Fibroblast of mammary gland (primary cell): ENCODE data around the gene CACNA2D1.

Experiments used
- DNase-seq: peaks from one replicate; pipeline ENCODE4 v3.0.0-alpha.2; 2010; ENCODE audit warnings: low read depth
- H3K4me3 ChIP-seq: 2 replicates; pipeline ENCODE4 v1.5.1; 2011; ENCODE audit warnings: low read depth, mild to moderate bottlenecking, low read length, moderate library complexity; ENCODE audit not compliant: control insufficient read depth
- TF ChIP-seq, protein P1 (sequence below): conservative IDR thresholded peaks from 2 replicates; pipeline ENCODE4 v1.5.1; 2011; ENCODE audit warnings: low read depth, low read length, inconsistent platforms; ENCODE audit not compliant: control insufficient read depth, insufficient read depth

Gene CACNA2D1

DNA sequence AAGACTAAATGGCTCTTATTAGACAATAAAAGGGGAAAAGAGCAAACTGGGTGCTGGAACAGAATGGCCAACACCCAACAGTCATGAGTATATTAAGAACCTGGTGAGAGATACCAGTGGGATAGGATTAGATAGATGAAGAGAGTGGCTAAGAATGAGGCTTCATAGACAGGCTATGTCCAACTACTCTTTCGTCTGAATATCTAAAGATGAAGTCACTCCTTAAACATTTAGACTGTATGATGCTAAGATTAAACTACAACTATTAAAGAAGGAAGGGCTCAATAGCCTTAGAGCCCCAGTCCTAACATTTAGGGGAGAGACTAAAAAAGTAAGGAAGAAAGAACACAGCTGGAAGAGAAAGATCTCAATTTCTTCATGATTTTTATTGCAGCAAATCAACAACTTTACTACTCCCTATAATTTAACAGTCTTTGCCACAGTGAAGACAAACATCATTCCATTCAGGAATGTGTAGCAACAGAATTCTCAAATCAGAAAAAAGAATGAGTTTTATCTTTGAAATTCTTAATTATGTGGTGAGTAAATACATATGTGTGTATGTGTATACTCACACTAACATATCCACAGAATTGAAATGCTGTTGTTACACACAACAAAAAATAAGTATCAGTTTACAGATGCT lies 45.6 kb downstream of the CACNA2D1 start:
- TF ChIP-seq, protein P1, sequence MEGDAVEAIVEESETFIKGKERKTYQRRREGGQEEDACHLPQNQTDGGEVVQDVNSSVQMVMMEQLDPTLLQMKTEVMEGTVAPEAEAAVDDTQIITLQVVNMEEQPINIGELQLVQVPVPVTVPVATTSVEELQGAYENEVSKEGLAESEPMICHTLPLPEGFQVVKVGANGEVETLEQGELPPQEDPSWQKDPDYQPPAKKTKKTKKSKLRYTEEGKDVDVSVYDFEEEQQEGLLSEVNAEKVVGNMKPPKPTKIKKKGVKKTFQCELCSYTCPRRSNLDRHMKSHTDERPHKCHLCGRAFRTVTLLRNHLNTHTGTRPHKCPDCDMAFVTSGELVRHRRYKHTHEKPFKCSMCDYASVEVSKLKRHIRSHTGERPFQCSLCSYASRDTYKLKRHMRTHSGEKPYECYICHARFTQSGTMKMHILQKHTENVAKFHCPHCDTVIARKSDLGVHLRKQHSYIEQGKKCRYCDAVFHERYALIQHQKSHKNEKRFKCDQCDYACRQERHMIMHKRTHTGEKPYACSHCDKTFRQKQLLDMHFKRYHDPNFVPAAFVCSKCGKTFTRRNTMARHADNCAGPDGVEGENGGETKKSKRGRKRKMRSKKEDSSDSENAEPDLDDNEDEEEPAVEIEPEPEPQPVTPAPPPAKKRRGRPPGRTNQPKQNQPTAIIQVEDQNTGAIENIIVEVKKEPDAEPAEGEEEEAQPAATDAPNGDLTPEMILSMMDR, result no peak
- no peak for DNase-seq
- no peak overlapping the region for H3K4me3 ChIP-seq

DNA sequence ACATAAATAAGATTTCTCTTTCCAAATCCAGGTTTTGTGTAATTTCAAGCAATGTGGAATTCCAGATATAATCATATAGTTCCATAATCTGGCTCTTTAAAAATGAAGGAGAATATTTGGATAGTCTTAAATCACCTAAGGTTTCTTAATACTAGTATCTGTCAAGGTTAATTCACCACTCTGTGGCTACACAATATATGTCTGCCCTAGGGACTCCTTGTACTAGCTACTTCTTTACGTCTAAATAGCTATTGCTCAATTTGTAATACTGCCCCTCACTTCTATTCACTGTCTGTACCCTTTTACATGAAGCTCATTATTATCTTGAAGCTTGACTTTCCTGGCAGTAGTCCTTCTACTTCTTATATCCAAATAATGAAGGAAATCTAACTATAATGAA lies 47.2 kb downstream of the CACNA2D1 start:
- no peak overlapping the region for H3K4me3 ChIP-seq
- no peak for DNase-seq
- TF ChIP-seq, protein P1, result no peak

DNA sequence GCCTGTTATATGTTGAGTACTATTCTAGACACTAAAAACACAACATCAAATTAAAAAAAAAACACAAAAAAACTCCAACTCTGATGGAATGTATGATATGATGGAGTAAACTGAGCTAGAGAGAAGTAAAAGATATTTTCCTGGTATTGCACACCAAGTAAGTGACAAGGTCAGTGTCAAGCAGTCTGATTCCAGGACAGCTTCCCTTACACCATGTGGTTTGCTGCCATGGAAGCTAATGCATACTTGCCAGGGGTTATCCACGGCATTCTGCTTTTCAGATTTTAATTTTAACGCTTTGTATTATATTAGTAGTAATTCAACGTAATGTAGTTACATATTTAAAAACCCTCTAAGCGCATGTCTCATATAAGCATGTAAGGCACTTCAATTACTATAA lies 48.4 kb downstream of the CACNA2D1 start:
- no peak overlapping the region for H3K4me3 ChIP-seq
- no peak for DNase-seq
- TF ChIP-seq, protein P1, result no peak

DNA sequence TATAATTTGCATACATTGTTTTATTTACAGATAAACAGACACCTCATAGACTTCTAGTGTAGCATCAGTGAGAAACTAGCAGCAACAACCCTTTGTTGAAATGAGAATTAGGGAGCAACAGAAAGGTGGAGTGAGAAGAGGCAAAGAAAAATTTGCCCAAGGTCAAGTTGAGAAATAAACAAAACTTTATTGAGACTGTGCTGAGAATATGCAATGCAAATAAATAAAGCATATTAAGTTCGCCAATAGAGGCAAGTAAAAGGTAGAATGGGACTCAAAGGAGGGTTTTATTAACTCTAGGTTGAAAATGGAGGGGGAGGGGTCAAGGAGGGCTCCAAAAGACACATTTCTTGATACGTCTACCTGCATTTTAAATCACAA lies 49.7 kb downstream of the CACNA2D1 start:
- no peak for DNase-seq
- no peak overlapping the region for H3K4me3 ChIP-seq

DNA sequence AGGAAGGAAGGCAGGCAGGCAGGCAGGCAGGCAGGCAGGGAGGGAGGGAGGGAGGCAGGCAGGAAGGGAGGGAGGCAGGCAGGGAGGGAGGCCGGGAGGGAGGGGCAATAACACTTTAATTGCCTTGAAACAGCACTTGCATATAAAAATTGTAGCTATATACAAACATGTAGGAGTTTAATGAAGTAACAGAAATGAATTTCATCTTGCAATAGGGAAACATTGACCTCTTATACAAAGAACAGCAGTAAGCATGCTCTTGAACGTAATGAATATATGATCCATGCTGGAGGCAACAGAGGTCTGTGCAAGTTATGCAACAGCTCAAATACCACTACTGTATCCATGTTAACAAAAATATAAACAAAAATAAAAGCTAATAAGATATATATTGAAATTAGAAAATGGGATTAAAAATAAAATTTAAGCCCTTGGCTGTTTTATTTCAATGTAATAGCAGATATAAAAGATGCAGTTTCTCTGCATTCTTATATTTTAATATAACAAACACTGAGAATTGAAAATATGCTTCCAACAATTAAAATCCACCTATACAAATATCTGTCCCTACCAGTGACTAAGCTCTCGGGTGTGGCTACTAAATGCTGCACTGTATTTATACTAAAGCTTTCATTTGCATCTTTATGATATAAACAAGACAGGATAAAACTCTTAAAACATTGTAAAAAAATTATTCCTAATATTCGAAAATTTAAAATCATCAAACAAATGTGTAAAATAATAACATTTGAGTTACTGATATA lies 50.3 kb downstream of the CACNA2D1 start:
- DNase-seq, result no peak
- H3K4me3 ChIP-seq, result no peak overlapping the region
- TF ChIP-seq, protein P1, result no peak

More for the DNA sequence above, 49.7 kb downstream of the CACNA2D1 start:
- TF ChIP-seq, protein P1, result no peak

DNA sequence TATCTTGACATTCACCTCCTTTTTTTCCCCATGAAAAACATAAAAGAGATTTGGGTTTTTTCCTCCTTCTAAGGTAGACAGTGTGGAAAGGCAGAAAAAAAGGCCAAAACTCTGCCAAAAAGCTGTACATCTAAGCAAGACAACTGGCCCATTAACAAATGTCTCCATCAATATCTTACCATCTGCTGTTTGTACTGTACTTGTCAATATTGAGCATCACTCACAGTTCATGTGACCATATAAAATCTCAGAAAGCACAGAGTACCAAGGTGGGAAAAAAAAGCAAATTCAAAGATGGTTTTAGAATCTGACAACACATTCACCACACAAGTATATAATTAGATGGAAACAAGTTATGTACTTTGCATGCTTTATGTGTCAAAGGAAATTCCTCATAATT lies 52.6 kb downstream of the CACNA2D1 start:
- TF ChIP-seq, protein P1, result no peak
- DNase-seq, result no peak
- H3K4me3 ChIP-seq, result no peak overlapping the region
